T-helper 1 cell (primary cell): ENCODE measurements around the gene PTPRN2.
A peak's percentile ranks its signal among the peaks of the same experiment; 100 is the strongest.
"Not testable (repeated sequence)": the region's sequence is repeated elsewhere in the genome, so short reads cannot be mapped to it uniquely, and the experiment has no call there.

Experiments used
- DNase-seq, 5 donors: peaks; one replicate each; pipeline ENCODE4 v3.0.0-alpha.2; 2012 to 2020

PTPRN2 gene

GRCh38 chr7:157507987-157508386, 1079.6 kb downstream of the PTPRN2 start:
- no peak for DNase-seq

DNA sequence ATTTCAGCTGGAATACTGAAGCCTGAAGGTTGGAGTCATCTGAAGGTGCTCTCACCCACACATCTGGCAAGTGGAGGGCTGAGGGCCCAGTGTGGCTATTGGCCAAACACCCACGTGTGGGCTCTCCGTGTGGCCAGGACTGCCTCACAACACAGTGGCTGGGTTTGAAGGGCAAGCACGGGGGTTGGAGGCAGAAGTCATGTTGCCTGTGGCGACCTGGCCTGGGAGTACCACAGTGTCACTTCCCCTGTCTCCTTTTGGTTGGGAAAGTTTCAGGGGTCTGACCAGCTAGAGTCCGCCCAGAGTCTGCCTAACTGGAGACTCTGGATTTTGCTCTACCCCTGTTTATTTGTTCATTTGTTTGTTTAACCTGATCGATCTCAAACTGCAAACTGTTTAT, 1081.4 kb downstream of the PTPRN2 start:
- DNase-seq, result no peak

- no peak for DNase-seq
Measured at GRCh38 chr7:157505646-157506045, 1082.0 kb downstream of the PTPRN2 start.

- peak in 1 of 5 donors; percentile 61 for DNase-seq
Measured at GRCh38 chr7:157503229-157503628, 1084.4 kb downstream of the PTPRN2 start.

GRCh38 chr7:157502701-157503111, 1084.9 kb downstream of the PTPRN2 start:
- DNase-seq, result peak; percentile 44 to 95 (median 62)

- peak in 2 of 5 donors; percentile 37 to 54 for DNase-seq
Measured at GRCh38 chr7:157501581-157501980, 1086.0 kb downstream of the PTPRN2 start.

DNA sequence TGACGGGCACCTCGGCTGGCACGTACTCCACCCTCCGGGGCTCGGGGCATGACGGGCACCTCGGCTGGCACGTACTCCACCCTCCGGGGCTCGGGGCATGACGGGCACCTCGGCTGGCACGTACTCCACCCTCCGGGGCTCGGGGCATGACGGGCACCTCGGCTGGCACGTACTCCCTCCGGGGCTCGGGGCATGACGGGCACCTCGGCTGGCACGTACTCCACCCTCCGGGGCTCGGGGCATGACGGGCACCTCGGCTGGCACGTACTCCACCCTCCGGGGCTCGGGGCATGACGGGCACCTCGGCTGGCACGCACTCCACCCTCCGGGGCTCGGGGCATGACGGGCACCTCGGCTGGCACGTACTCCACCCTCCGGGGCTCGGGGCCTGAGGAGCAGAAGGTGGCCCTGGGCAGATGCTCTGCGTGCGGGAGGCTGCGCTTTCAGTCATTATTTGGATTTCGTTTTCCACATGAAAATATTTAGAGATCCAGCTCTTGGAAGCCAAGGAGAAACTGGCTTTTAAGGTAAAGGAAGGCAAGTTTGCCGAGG, 1086.6 kb downstream of the PTPRN2 start:
- not testable (repeated sequence) for DNase-seq

GRCh38 chr7:157500171-157500960, 1087.3 kb downstream of the PTPRN2 start:
- no peak for DNase-seq

GRCh38 chr7:157499835-157500153, 1087.8 kb downstream of the PTPRN2 start:
- no peak for DNase-seq

GRCh38 chr7:157499121-157499834, 1088.3 kb downstream of the PTPRN2 start:
- no peak for DNase-seq

DNA sequence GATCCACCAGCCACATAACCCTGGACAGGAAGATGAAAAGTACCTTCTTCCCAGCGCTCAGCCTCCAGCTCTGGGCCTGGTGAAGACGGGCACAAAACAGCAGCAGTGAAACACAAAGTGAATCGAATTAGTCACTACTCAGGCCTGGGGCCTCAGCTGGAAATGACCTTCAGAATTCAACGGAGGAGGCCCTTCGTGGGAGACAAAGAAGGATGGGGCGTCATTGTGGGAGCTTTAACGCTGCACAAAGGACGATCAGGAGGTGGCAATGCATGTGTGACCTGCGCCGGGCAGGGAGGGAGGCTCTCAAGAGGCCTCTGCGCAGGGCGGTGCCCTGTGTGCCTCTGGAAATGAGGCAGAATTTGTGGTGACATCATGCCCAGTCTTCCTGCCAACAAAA, 1089.0 kb downstream of the PTPRN2 start:
- DNase-seq, result no peak

DNA sequence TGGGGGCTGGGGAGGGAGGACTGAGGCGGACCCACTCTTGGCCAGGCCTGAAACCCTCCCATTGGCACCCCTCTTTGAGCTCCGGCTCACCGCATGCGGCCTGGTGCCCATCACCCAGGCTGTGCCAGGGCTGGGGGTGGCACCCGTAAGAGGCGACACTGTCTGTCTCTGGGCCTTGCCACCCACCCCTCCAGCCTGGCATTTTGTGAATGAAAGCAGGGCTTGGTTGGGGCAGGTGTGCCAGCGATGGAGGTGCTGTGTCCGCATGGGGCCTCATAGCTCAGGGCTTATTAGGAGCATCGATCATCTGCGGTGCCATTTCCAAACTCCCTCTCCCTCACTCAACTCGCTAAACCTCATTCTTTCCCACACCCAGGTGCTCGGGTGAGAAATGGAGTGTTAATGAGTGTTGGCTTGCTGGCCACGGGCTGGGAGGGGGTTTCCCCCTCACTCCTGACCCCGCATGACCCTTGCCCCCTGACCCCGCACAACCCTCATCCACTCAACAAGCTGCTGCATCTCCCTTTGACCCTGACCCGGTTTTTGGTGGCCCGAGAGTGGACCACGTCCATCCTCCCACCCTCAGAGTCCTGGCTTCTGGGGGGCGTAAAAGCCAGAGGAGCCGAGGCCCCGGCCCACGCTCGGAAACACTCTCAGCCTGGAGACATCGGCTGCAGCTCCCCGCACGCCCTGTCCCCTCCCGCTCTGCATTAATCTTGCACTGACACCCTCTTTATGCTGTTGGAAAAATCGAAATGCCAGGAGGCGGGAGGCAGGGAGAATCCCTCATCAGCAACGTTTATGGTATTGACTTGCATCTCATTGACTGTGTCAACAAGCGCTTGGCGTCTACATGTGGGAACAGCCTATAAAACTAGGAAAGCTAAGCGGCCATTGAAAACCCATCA, 1089.6 kb downstream of the PTPRN2 start:
- DNase-seq, result no peak

- DNase-seq, result no peak
Measured at GRCh38 chr7:157497367-157497743, 1090.3 kb downstream of the PTPRN2 start.

DNA sequence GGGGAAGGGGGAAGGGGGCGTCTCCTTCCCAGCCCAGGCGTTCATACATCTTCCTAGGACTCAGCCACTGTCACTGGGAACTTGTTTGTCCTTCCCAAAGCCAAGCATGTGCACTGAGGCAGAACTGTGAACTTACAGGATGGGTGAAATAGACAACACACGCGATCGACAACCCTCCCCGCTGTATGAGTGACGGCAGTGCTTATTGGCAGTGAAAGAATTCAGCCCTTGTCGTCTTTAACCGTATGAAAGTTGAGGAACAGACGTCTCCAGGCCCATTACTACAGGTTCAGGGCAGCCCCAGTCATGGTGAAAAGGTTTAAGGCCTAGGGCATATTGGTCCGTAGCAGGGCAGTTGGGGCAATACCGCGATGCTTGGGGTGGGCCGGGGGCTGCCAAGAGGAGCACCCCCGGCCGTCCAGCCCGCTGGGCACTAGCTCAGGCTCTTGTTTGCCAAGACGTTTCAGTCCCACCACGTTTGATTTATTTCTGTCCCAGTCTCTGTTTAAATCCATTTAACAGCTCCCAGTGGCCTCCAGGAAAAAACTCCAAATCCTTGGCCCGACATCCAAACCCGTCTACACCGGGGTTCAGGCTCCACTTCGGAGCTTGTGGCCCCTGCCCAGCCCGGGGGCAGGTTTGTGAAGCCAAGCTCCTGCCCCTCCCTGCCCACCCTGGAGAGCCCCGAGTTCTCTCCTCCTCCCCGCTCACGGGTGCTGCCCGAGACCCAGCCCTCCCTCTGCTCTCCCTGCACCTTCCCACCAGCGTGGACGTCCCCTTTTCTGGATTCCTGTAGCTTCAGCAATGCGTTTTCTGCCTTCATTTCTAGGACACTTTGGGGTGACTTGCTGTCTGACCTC, 1091.0 kb downstream of the PTPRN2 start:
- no peak for DNase-seq

DNA sequence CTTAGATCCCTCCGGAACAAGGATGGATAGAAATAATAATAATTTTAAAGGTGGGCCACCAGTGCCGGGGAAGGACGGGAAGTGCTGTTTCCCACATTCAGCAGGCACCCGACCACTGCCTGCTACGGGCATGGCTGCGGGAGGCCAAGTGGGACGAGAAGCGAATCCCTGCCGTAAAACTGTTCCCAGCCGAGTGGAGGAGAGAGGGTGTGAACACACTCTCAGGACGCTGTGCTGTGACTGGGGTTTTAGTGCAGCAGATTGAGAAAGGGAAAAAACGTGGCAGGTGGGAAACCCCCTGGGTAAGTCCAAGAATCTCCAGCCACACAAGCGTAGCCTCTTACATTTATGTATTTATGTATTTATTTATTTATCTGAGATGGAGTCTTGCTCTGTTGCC, 1092.0 kb downstream of the PTPRN2 start:
- no peak for DNase-seq

GRCh38 chr7:157495177-157495553, 1092.5 kb downstream of the PTPRN2 start:
- DNase-seq, result no peak

GRCh38 chr7:157494506-157495176, 1093.0 kb downstream of the PTPRN2 start:
- DNase-seq, result no peak

- DNase-seq, result no peak
Measured at GRCh38 chr7:157493776-157494175, 1093.8 kb downstream of the PTPRN2 start.

GRCh38 chr7:157493017-157493416, 1094.6 kb downstream of the PTPRN2 start:
- DNase-seq, result no peak

DNA sequence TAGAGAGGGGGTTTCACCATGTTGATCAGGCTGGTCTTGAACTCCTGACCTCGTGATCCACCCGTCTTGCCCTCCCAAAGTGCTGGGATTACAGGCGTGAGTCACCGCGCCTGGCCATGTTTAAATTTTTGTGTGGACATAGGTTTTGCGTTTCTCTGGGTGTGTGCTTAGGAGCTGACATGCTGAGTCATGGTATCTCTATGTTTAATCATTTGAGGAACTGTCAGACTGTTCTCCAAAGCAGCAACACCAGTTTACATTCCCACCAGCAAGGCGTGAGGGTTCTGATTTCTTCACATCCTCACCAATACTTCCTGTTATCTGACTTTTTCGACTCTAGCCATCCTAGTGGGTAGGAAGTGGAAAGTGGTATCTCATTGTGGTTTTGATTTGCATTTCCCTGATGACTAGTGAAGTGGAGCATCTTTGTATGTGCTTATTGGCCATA, 1097.1 kb downstream of the PTPRN2 start:
- peak in 3 of 5 donors; percentile 29 to 96 (median 36) for DNase-seq

GRCh38 chr7:157489870-157490269, 1097.8 kb downstream of the PTPRN2 start:
- not testable (repeated sequence) for DNase-seq
